ENCODE measurements around the gene COTL1. TPM values are rescaled to one million over a fixed set of nuclear protein-coding genes. Genes with fewer than 3 reads are reported as not detected.

Gene COTL1
- polyA plus RNA-seq, 4 donors, result 43.6 to 166 (median 94.3) TPM

DNA sequence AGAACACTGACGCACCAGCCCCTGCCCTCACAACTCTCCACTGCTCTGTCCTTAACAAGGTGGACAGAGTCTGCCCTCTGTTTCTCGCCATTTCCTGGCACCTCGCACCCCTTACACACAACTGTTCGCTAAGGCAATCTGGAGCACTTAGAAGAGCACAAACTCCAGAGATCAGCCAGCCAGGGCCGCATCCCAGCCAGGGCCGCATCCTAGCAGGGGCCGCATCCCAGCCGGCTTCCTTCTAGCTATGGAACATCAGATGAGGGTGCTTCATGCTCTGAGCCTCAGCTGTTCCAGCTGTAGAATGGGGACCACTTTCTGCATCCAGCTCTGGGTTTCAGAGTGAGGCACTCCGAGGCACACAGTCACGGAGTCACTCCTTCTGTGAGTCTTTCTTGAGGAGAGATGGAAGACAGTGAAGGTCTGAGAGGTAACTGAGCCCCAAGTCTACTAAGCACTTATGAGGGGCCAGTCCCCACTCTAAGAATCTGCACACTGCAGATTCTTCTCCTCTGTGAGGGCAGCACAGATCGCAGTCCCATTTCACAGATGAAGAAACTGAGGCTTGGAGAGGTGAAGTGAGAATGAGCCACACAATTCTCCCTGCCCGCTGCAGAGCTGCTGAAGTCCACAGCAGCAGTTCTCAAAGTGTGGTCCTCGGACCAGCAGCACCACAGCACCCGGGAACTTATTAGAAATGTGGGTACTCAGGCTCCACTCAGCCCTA lies 20.9 kb downstream of the COTL1 start:
- DNase-seq (no peak), FAIRE-seq (no peak)
- WGBS, 3 donors, result 86 to 90% (median 87%) methylated on average over 14 of the region's 14 CpGs
- Histone ChIP-seq H3K27ac (ENCODE audit: low read depth in 1 of 3, low read length in 2 of 3) (peak overlapping the region in 2 of 3 donors; percentile 34 to 49), H3K4me3 (ENCODE audit: low read depth in 1 of 3, low read length in 3 of 3) (no peak overlapping the region), H3K4me1 (ENCODE audit: control insufficient read depth in 3 of 3, insufficient read depth in 2 of 3, low read depth in 1 of 3, low read length in 2 of 3) (peaks cover 4 to 48% (median 4%) of the 10 kb centered on the region in 3 donors), H3K9me3 (ENCODE audit: control insufficient read depth in 2 of 2, insufficient read depth in 1 of 2, low read depth in 1 of 2, low read length in 1 of 2) (no peaks in the 10 kb centered on the region), H3K36me3 (ENCODE audit: control insufficient read depth in 3 of 3, insufficient read depth in 2 of 3, low read depth in 1 of 3, low read length in 3 of 3) (peaks cover 0 to 15% (median 0%) of the 10 kb centered on the region in 3 donors), H3K27me3 (ENCODE audit: control insufficient read depth in 3 of 3, insufficient read depth in 3 of 3, low read length in 3 of 3) (no peaks in the 10 kb centered on the region)

DNA sequence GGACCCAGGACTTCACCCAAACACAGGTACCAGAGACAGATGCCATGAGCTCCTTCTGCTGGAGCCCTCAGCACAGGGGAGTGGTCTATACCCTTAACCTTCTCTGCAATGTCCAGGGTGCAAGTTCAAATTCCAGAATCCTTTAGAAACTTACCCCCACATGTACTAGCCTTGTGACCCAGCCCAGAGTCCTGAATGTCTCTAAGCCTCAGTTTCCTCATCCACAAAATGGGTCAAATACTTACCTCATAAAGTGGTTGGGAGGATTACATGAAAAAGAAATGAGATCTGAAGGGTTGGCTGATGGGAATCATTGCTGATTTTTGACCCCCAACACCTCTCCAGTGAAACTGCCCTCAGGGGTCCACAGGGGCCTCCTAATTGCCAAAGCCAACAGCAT lies 21.7 kb downstream of the COTL1 start:
- Histone ChIP-seq H3K9me3 (ENCODE audit: control insufficient read depth in 2 of 2, insufficient read depth in 1 of 2, low read depth in 1 of 2, low read length in 1 of 2) (no peaks in the 10 kb centered on the region), H3K27ac (ENCODE audit: low read depth in 1 of 3, low read length in 2 of 3) (peak overlapping the region in 1 of 3 donors; percentile 24), H3K4me3 (ENCODE audit: low read depth in 1 of 3, low read length in 3 of 3) (no peak overlapping the region), H3K27me3 (ENCODE audit: control insufficient read depth in 3 of 3, insufficient read depth in 3 of 3, low read length in 3 of 3) (no peaks in the 10 kb centered on the region), H3K4me1 (ENCODE audit: control insufficient read depth in 3 of 3, insufficient read depth in 2 of 3, low read depth in 1 of 3, low read length in 2 of 3) (peaks cover 4 to 48% (median 4%) of the 10 kb centered on the region in 3 donors), H3K36me3 (ENCODE audit: control insufficient read depth in 3 of 3, insufficient read depth in 2 of 3, low read depth in 1 of 3, low read length in 3 of 3) (peaks cover 0 to 15% (median 0%) of the 10 kb centered on the region in 3 donors)
- FAIRE-seq (no peak), DNase-seq (no peak)

DNA sequence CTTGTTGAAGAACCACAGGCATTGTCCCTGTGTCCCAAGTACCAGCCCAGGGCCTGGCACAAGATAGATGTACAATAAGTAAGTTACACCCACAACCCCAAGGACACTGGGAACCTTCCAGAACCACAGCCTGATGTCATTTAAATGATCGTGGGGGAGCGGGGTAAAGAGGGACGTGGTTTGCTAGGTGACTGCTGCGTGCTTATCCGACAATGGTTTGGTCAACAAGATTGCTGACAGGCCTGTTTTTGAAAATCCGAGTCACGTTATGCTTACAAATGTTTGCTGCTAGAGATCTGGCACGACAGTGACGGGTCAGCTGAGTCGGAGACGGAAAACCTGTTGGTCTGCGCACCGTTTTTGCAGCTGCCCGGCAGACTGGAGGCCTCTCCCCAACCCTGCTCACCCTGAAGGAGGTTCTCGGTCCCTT lies 22.8 kb downstream of the COTL1 start:
- Histone ChIP-seq H3K27me3 (ENCODE audit: control insufficient read depth in 3 of 3, insufficient read depth in 3 of 3, low read length in 3 of 3) (no peaks in the 10 kb centered on the region), H3K27ac (ENCODE audit: low read depth in 1 of 3, low read length in 2 of 3) (peak overlapping the region in 2 of 3 donors; percentile 95), H3K36me3 (ENCODE audit: control insufficient read depth in 3 of 3, insufficient read depth in 2 of 3, low read depth in 1 of 3, low read length in 3 of 3) (peaks cover 0 to 18% (median 0%) of the 10 kb centered on the region in 3 donors), H3K4me3 (ENCODE audit: low read depth in 1 of 3, low read length in 3 of 3) (peak overlapping the region in 1 of 3 donors; percentile 52), H3K9me3 (ENCODE audit: control insufficient read depth in 2 of 2, insufficient read depth in 1 of 2, low read depth in 1 of 2, low read length in 1 of 2) (no peaks in the 10 kb centered on the region), H3K4me1 (ENCODE audit: control insufficient read depth in 3 of 3, insufficient read depth in 2 of 3, low read depth in 1 of 3, low read length in 2 of 3) (peaks cover 4 to 38% (median 4%) of the 10 kb centered on the region in 3 donors)
- FAIRE-seq (no peak), DNase-seq (peak in 1 of 2 donors; percentile 78)
- 20 to 65% (median 20%) methylated on average over 15 of the region's 15 CpGs for WGBS, 3 donors

DNA sequence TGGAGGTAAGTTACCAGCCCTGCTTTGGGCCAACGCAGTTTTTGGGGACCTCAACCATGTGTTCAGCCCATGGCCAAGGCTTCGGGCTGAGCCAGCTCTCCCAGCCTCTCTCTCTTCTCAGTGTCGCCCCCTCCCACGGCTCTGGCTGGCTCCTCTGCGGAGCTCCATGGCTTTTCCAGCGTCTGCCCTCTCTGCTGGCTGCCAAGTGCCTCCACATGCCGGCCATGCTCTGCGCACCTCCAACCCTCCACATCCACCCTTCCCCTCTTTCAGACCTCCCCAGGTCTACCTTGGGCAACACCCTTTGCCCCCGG lies 23.2 kb downstream of the COTL1 start:
- Histone ChIP-seq H3K36me3 (ENCODE audit: control insufficient read depth in 3 of 3, insufficient read depth in 2 of 3, low read depth in 1 of 3, low read length in 3 of 3) (peaks cover 0 to 21% (median under 1%) of the 10 kb centered on the region in 3 donors), H3K27me3 (ENCODE audit: control insufficient read depth in 3 of 3, insufficient read depth in 3 of 3, low read length in 3 of 3) (no peaks in the 10 kb centered on the region), H3K27ac (ENCODE audit: low read depth in 1 of 3, low read length in 2 of 3) (peak overlapping the region; percentile 45 to 95 (median 95)), H3K4me3 (ENCODE audit: low read depth in 1 of 3, low read length in 3 of 3) (peak overlapping the region in 1 of 3 donors; percentile 52), H3K9me3 (ENCODE audit: control insufficient read depth in 2 of 2, insufficient read depth in 1 of 2, low read depth in 1 of 2, low read length in 1 of 2) (no peaks in the 10 kb centered on the region), H3K4me1 (ENCODE audit: control insufficient read depth in 3 of 3, insufficient read depth in 2 of 3, low read depth in 1 of 3, low read length in 2 of 3) (peaks cover 4 to 34% (median 4%) of the 10 kb centered on the region in 3 donors)
- no peak for FAIRE-seq
- DNase-seq, result no peak
- WGBS, 3 donors, result 23 to 65% (median 34%) methylated on average over 8 to 9 of the region's 9 CpGs

DNA sequence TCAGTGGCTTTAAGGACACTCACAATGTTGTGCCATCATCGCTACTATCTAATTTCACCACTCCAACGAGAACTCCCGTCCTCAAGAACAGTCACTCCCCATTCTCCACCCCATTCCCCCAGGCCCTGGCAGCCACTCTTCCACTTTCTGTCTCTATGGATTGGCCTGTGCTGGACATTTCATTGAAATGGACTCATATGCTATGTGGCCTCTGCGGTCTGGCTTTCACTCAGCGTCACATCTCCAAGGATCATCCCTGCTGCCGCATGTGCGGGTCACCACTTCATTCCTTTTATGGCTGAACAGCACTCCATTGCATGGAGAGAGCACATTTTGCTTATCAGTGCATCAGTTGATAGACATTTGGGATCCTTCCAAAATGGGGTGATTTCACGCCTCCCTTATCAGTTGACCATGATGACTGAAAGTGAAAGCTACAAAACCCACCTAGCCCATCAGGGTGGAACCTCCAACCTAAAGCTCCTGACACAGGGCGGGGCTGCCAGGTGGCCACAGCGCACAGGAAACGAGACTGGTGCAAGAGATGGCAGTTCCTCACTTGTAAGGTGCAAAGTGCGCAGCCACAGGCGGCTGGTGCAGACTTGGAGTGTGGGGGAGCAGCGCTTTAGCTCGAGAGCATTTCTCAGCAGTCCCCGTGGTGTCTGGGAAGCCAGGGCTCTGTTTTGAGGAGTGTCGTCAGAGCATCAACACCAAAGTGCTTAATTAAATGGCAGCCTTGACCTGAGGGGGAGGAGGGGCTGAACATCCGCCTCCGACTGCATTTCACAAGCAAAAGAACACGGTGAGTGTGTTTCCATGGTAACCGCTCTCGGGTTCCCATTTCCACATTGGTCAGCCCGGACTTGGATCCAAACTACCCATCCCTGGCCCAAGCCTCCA lies 23.8 kb downstream of the COTL1 start:
- peak overlapping the region; percentile 45 to 95 (median 95) for H3K27ac ChIP-seq (ENCODE audit: low read depth in 1 of 3, low read length in 2 of 3)
- FAIRE-seq (no peak), DNase-seq (peak; percentile 81 to 97)
- H3K36me3 ChIP-seq (ENCODE audit: control insufficient read depth in 3 of 3, insufficient read depth in 2 of 3, low read depth in 1 of 3, low read length in 3 of 3), result peaks cover 0 to 26% (median 2%) of the 10 kb centered on the region in 3 donors
- peaks cover 1 to 28% (median 4%) of the 10 kb centered on the region in 3 donors for H3K4me1 ChIP-seq (ENCODE audit: control insufficient read depth in 3 of 3, insufficient read depth in 2 of 3, low read depth in 1 of 3, low read length in 2 of 3)
- WGBS, 3 donors, result 11 to 43% (median 15%) methylated on average over 23 of the region's 23 CpGs
- no peaks in the 10 kb centered on the region for H3K27me3 ChIP-seq (ENCODE audit: control insufficient read depth in 3 of 3, insufficient read depth in 3 of 3, low read length in 3 of 3)
- peak overlapping the region in 1 of 3 donors; percentile 52 for H3K4me3 ChIP-seq (ENCODE audit: low read depth in 1 of 3, low read length in 3 of 3)
- H3K9me3 ChIP-seq (ENCODE audit: control insufficient read depth in 2 of 2, insufficient read depth in 1 of 2, low read depth in 1 of 2, low read length in 1 of 2), result no peaks in the 10 kb centered on the region

DNA sequence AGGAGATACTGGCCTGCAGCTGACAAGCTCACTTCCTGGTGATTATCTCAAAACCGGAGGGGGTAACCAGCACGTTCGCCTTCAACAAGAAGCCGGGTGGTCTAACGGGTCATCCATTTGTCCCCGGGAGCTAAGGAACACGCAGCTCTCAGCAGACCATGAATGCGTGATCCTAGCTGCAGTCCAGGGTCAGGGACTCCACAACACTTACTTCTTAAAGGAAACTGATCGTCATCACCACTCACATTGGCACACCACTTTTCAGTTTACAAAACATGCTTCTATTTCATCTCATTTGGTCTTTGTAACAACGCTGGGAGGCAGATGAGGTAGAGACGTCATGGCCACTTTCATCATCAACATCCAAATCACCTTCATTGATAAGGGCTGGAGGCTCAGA lies 25.2 kb downstream of the COTL1 start:
- Histone ChIP-seq H3K4me3 (ENCODE audit: low read depth in 1 of 3, low read length in 3 of 3) (no peak overlapping the region), H3K4me1 (ENCODE audit: control insufficient read depth in 3 of 3, insufficient read depth in 2 of 3, low read depth in 1 of 3, low read length in 2 of 3) (peaks cover 0 to 21% (median 4%) of the 10 kb centered on the region in 3 donors), H3K27me3 (ENCODE audit: control insufficient read depth in 3 of 3, insufficient read depth in 3 of 3, low read length in 3 of 3) (no peaks in the 10 kb centered on the region), H3K27ac (ENCODE audit: low read depth in 1 of 3, low read length in 2 of 3) (peak overlapping the region in 2 of 3 donors; percentile 4 to 14), H3K9me3 (ENCODE audit: control insufficient read depth in 2 of 2, insufficient read depth in 1 of 2, low read depth in 1 of 2, low read length in 1 of 2) (no peaks in the 10 kb centered on the region), H3K36me3 (ENCODE audit: control insufficient read depth in 3 of 3, insufficient read depth in 2 of 3, low read depth in 1 of 3, low read length in 3 of 3) (peaks cover 0 to 27% (median 2%) of the 10 kb centered on the region in 3 donors)
- DNase-seq (no peak), FAIRE-seq (no peak)
- WGBS, 3 donors, result 57 to 71% (median 65%) methylated on average over 11 of the region's 11 CpGs

DNA sequence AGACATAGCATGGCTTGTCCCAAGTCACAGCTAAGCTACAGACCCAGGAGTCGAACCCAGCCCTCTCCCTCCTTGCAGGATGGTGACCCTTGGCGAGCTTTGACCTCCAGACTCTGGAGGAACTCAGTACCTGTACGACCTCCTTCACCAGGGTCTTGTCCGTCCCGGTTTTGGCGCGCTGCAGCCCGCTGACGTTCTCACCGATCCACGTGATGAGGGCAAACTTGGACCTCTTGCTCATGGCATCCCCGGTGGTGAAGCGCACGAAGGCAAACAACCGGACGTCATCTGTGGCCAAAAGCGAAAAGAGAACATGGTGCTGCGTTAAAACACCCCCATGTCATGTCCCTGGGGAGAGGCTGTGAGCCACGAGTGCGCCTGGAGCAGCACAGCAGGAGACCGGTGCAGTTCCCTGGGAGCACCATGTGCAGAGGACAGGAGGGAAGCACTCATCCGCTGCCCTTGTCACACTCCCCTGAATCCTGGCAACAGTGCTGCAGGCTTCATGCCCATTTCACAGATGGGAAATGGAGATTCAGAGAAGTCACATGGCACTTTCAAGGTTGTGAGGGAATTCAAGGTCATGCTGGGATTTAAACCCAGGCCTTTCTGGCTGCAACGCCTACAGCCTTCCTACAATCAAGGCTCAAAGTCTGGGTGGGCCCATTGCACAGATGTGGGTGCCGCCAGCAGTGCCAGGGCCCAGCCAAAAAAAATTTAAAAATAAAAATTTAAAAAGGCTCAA lies 27.7 kb downstream of the COTL1 start:
- Histone ChIP-seq H3K27me3 (ENCODE audit: control insufficient read depth in 3 of 3, insufficient read depth in 3 of 3, low read length in 3 of 3) (no peaks in the 10 kb centered on the region), H3K4me3 (ENCODE audit: low read depth in 1 of 3, low read length in 3 of 3) (no peak overlapping the region), H3K36me3 (ENCODE audit: control insufficient read depth in 3 of 3, insufficient read depth in 2 of 3, low read depth in 1 of 3, low read length in 3 of 3) (peaks cover 0 to 17% (median 2%) of the 10 kb centered on the region in 3 donors), H3K27ac (ENCODE audit: low read depth in 1 of 3, low read length in 2 of 3) (no peak overlapping the region), H3K4me1 (ENCODE audit: control insufficient read depth in 3 of 3, insufficient read depth in 2 of 3, low read depth in 1 of 3, low read length in 2 of 3) (peaks cover 0 to 17% (median 2%) of the 10 kb centered on the region in 3 donors), H3K9me3 (ENCODE audit: control insufficient read depth in 2 of 2, insufficient read depth in 1 of 2, low read depth in 1 of 2, low read length in 1 of 2) (no peaks in the 10 kb centered on the region)
- FAIRE-seq, result no peak
- WGBS, 3 donors, result 90 to 95% (median 93%) methylated on average over 24 of the region's 24 CpGs
- no peak for DNase-seq

DNA sequence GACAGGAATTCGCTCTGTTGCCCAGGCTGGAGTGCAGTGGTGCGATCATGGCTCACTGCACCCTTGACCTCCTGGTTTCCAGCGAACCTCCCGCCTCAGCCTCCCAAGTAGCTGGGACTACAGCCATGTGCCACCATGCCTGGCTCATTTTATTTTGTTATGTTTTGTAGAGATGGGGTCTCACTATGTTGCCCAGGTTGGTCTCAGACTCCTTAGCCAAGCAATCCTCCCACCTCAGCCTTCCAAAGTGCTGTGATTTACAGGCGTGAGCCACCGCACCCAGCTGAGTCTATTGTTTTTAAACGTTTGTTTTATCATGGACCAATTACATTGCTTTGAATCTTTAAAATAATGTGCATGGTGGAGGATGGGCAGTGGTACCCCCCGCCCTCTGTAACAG lies 28.9 kb downstream of the COTL1 start:
- Histone ChIP-seq H3K27me3 (ENCODE audit: control insufficient read depth in 3 of 3, insufficient read depth in 3 of 3, low read length in 3 of 3) (no peaks in the 10 kb centered on the region), H3K36me3 (ENCODE audit: control insufficient read depth in 3 of 3, insufficient read depth in 2 of 3, low read depth in 1 of 3, low read length in 3 of 3) (peaks cover 0 to 16% (median 2%) of the 10 kb centered on the region in 3 donors), H3K27ac (ENCODE audit: low read depth in 1 of 3, low read length in 2 of 3) (no peak overlapping the region), H3K4me1 (ENCODE audit: control insufficient read depth in 3 of 3, insufficient read depth in 2 of 3, low read depth in 1 of 3, low read length in 2 of 3) (peaks cover 0 to 8% (median 0%) of the 10 kb centered on the region in 3 donors), H3K9me3 (ENCODE audit: control insufficient read depth in 2 of 2, insufficient read depth in 1 of 2, low read depth in 1 of 2, low read length in 1 of 2) (no peaks in the 10 kb centered on the region), H3K4me3 (ENCODE audit: low read depth in 1 of 3, low read length in 3 of 3) (no peak overlapping the region)
- DNase-seq (no peak), FAIRE-seq (no peak)
- 88 to 91% (median 89%) methylated on average over 8 of the region's 8 CpGs for WGBS, 3 donors

Data from small intestine (tissue), 7 donors.